ENCODE measurements around the gene COL21A1. TPM values are rescaled to one million over a fixed set of nuclear protein-coding genes. Genes with fewer than 3 reads are reported as not detected.

The COL21A1 gene
- total and polyA plus RNA-seq, 2 of the 13 experiments (the other 11 are each of a cell fraction or from before 2014, with no cell fraction given): 0.13 TPM; not detected in 1

DNA sequence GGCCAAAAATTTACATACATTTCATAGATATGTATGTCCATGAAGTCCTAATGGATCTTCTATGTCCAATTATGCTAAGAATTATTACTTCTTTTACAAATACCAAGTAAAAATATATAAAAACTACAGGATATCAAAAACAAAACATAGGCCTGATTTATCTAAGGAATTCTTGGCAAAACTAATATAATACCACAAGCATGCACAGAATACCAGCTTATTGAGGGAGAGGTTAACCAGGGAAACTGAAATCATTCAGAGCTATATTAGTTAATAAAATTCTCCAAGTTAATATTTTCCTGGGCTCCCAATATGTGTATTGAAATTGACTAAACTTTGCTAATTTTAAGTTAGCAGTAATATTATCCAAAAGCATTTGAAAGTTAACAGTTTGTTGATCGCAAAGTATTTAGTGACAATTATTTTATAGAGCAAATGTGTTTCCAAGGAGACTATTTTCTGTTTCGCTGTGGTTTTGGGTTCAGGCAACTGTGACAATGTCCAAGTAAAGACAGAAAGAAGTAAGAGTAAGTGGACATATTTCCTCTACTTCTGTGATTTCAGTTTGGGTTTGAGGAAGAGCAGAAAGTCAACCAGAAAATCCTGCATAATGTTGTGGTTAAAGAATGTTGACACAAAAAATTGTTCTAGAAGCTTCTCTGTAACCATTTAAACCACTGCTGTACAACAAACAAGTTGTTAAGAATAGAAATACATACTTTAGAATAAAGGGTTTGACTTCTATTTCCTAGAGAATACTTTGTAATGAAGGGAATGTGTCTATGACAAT is 167.4 kb downstream of the COL21A1 start:
- Histone ChIP-seq H3K4me3 (replicated peaks in 1 of 3; ENCODE audit: insufficient read depth in 1 of 3, low read depth in 2 of 3, low read length in 3 of 3) (no peak overlapping the region), H3K4me2 (ENCODE audit: low read depth, low read length) (no peak overlapping the region), H4K20me1 (ENCODE audit: insufficient read depth, low read length) (no peaks in the 10 kb centered on the region), H3K4me1 (ENCODE audit: insufficient read depth, low read length) (no peaks in the 10 kb centered on the region), H3K27me3 (ENCODE audit: control insufficient read depth in 1 of 2, insufficient read depth in 2 of 2, low read length in 2 of 2) (no peaks in the 10 kb centered on the region), H3K27ac (ENCODE audit: extremely low read length, insufficient read depth, low read length) (no peak overlapping the region), H3K36me3 (replicated peaks in 1 of 2; ENCODE audit: control insufficient read depth in 1 of 2, insufficient read depth in 2 of 2, low read length in 2 of 2) (no peaks in the 10 kb centered on the region), H3K79me2 (ENCODE audit: insufficient read depth, low read length) (no peaks in the 10 kb centered on the region), H3K9ac (ENCODE audit: insufficient read depth, low read depth, low read length) (no peak overlapping the region), H3K9me3 (ENCODE audit: low read length) (no peaks in the 10 kb centered on the region), H2AFZ (ENCODE audit: low read length) (no peak overlapping the region)
- ATAC-seq (no peak), DNase-seq (ENCODE audit: low spot score) (no peak), FAIRE-seq (no peak)
- intact Hi-C loops (cut with micrococcal nuclease; ENCODE audit: unreplicated experiment): no loop called here
- CTCF ChIA-PET (ENCODE audit: low intra/inter-chr PET ratio, low total read pairs): no interaction called here
- no TSS peak for BruUV-seq (replicated peaks)
- TF ChIP-seq TOPORS (CRISPR knock-in tag; IDR thresholded peaks at IDR 0.05): no peak
- TF ChIP-seq ZNF839 (CRISPR knock-in tag; IDR thresholded peaks at IDR 0.05; ENCODE audit: borderline replicate concordance): no peak
- TF ChIP-seq PAX8 (CRISPR knock-in tag; IDR thresholded peaks at IDR 0.05; ENCODE audit: borderline replicate concordance): no peak
- no peak for TF ChIP-seq ZBTB38 (CRISPR knock-in tag; IDR thresholded peaks at IDR 0.05)
- TF ChIP-seq, protein P1, sequence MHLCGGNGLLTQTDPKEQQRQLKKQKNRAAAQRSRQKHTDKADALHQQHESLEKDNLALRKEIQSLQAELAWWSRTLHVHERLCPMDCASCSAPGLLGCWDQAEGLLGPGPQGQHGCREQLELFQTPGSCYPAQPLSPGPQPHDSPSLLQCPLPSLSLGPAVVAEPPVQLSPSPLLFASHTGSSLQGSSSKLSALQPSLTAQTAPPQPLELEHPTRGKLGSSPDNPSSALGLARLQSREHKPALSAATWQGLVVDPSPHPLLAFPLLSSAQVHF (CRISPR knock-in tag; IDR thresholded peaks at IDR 0.05): no peak
- TF ChIP-seq ZNF841 (CRISPR knock-in tag; IDR thresholded peaks at IDR 0.05; ENCODE audit: borderline replicate concordance): no peak
- TF ChIP-seq, protein P2, sequence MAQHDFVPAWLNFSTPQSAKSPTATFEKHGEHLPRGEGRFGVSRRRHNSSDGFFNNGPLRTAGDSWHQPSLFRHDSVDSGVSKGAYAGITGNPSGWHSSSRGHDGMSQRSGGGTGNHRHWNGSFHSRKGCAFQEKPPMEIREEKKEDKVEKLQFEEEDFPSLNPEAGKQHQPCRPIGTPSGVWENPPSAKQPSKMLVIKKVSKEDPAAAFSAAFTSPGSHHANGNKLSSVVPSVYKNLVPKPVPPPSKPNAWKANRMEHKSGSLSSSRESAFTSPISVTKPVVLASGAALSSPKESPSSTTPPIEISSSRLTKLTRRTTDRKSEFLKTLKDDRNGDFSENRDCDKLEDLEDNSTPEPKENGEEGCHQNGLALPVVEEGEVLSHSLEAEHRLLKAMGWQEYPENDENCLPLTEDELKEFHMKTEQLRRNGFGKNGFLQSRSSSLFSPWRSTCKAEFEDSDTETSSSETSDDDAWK (CRISPR knock-in tag; IDR thresholded peaks at IDR 0.05): no peak
- TF ChIP-seq, protein P3, sequence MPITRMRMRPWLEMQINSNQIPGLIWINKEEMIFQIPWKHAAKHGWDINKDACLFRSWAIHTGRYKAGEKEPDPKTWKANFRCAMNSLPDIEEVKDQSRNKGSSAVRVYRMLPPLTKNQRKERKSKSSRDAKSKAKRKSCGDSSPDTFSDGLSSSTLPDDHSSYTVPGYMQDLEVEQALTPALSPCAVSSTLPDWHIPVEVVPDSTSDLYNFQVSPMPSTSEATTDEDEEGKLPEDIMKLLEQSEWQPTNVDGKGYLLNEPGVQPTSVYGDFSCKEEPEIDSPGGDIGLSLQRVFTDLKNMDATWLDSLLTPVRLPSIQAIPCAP (CRISPR knock-in tag; IDR thresholded peaks at IDR 0.05; ENCODE audit: low read depth): no peak
- TF ChIP-seq, protein P4, sequence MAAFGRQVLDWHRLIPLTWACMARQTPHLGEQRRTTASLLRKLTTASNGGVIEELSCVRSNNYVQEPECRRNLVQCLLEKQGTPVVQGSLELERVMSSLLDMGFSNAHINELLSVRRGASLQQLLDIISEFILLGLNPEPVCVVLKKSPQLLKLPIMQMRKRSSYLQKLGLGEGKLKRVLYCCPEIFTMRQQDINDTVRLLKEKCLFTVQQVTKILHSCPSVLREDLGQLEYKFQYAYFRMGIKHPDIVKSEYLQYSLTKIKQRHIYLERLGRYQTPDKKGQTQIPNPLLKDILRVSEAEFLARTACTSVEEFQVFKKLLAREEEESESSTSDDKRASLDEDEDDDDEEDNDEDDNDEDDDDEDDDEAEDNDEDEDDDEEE (CRISPR knock-in tag; IDR thresholded peaks at IDR 0.05): no peak
- no peak for TF ChIP-seq ADNP (CRISPR knock-in tag; IDR thresholded peaks at IDR 0.05)
- TF ChIP-seq TEAD3 (CRISPR knock-in tag; optimal IDR thresholded peaks at IDR 0.05; ENCODE audit: borderline replicate concordance): no peak
- no peak for TF ChIP-seq ZNF496 (CRISPR knock-in tag; IDR thresholded peaks at IDR 0.05; ENCODE audit: insufficient replicate concordance)
- TF ChIP-seq MEIS1 (CRISPR knock-in tag; IDR thresholded peaks at IDR 0.05; ENCODE audit: borderline replicate concordance): no peak
- no peak for TF ChIP-seq ZNF549 (CRISPR knock-in tag; IDR thresholded peaks at IDR 0.05)
- TF ChIP-seq ZNF616 (CRISPR knock-in tag; IDR thresholded peaks at IDR 0.05; ENCODE audit: low read depth): no peak
- no peak for TF ChIP-seq KLF15 (CRISPR knock-in tag; IDR thresholded peaks at IDR 0.05; ENCODE audit: borderline replicate concordance)
- TF ChIP-seq, protein P5, sequence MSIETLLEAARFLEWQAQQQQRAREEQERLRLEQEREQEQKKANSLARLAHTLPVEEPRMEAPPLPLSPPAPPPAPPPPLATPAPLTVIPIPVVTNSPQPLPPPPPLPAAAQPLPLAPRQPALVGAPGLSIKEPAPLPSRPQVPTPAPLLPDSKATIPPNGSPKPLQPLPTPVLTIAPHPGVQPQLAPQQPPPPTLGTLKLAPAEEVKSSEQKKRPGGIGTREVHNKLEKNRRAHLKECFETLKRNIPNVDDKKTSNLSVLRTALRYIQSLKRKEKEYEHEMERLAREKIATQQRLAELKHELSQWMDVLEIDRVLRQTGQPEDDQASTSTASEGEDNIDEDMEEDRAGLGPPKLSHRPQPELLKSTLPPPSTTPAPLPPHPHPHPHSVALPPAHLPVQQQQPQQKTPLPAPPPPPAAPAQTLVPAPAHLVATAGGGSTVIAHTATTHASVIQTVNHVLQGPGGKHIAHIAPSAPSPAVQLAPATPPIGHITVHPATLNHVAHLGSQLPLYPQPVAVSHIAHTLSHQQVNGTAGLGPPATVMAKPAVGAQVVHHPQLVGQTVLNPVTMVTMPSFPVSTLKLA (IDR thresholded peaks at IDR 0.05): no peak
- no peak for TF ChIP-seq SRY (CRISPR knock-in tag; IDR thresholded peaks at IDR 0.05)
- no peak for TF ChIP-seq JUN (CRISPR knock-in tag; IDR thresholded peaks at IDR 0.05)
- TF ChIP-seq ZNF138 (CRISPR knock-in tag; IDR thresholded peaks at IDR 0.05; ENCODE audit: low read depth): no peak
- POLR2A ChIA-PET: no interaction called here
- WGBS (ENCODE audit: low lambda C conversion rate): 2% methylated on average over 2 of the region's 2 CpGs
- in situ Hi-C loops (cut with HindIII; ENCODE audit: extremely low pct_ligation_motif_present, low pct_unique_long_range_greater_than_20kb): no loop called here

Measured in HepG2 (cell line).